ENCODE data around the gene VTI1A. TPM values are rescaled to one million over a fixed set of nuclear protein-coding genes. Genes with fewer than 3 reads are reported as not detected.

The VTI1A gene
- total and polyA plus RNA-seq, 2 of the 4 experiments (the other 2 are of a cell fraction), result 9.7 to 24.9 TPM

DNA sequence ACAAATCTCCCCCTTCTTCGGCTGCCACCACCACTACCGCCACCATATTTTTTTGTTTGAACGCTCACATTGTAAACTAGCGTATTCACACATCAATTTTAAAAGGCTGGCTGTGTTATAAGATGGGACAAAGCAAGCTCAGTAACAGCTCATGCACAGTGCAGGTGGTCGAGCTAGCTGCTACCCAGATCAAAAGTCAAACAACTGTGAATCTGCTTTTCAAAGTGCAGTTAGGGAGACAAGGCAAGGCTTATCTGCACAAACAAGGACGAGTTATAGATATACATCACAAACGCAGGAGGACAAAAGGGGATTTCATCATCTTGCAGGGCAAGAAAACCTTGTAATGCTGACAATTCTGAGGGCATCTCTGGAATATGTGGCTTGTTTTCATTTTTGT lies 231.6 kb downstream of the VTI1A start:
- Histone ChIP-seq H4K91ac (ENCODE audit: insufficient read depth, low read depth, low read length) (no peak overlapping the region), H3K4me1 (ENCODE audit: control insufficient read depth, insufficient read depth, low read length) (peaks cover 4% of the 10 kb centered on the region; the same call in 1 of the 2 replicates), H2AK9ac (replicated peaks; ENCODE audit: low read depth, low read length, poor library complexity) (no peak overlapping the region), H4K5ac (ENCODE audit: low read depth, low read length) (no peak overlapping the region), H3K79me1 (ENCODE audit: low read depth in 1 of 2, low read length in 2 of 2) (no peaks in the 10 kb centered on the region), H3K27me3 (ENCODE audit: control insufficient read depth, insufficient read depth, low read length) (no peaks in the 10 kb centered on the region), H3K56ac (ENCODE audit: extremely low read depth, insufficient read depth, low read length) (no peak overlapping the region), H3K27ac (ENCODE audit: insufficient read depth, low read length) (no peak overlapping the region), H3K4ac (ENCODE audit: low read depth, low read length) (no peak overlapping the region), H2AFZ (replicated peaks; ENCODE audit: low read length, poor library complexity) (no peak overlapping the region), H2BK15ac (ENCODE audit: low read depth, low read length) (no peak overlapping the region), H3K4me3 (ENCODE audit: insufficient read depth, low read depth, low read length) (no peak overlapping the region), H2AK5ac (ENCODE audit: low read depth, low read length) (no peak overlapping the region), H3K14ac (replicated peaks; ENCODE audit: low read depth, low read length) (no peak overlapping the region), H3K9me3 (ENCODE audit: control insufficient read depth, insufficient read depth, low read length) (no peaks in the 10 kb centered on the region), H3K18ac (ENCODE audit: low read depth, low read length) (no peak overlapping the region), H3K9me1 (ENCODE audit: insufficient read depth, low read length) (no peaks in the 10 kb centered on the region), H3K9ac (ENCODE audit: low read depth, low read length) (no peak overlapping the region; the same call in 1 of the 2 replicates), H3K36me3 (ENCODE audit: control insufficient read depth, insufficient read depth, low read length) (peaks cover 2% of the 10 kb centered on the region; the same call in 1 of the 2 replicates), H2BK20ac (ENCODE audit: low read depth, low read length) (no peak overlapping the region), H4K20me1 (ENCODE audit: insufficient read depth, low read length) (no peaks in the 10 kb centered on the region), H3K23ac (ENCODE audit: low read depth, low read length) (no peak overlapping the region), H4K8ac (ENCODE audit: low read depth in 2 of 2, low read length in 2 of 2) (no peak overlapping the region), H2BK120ac (ENCODE audit: low read depth, low read length) (no peak overlapping the region), H3K4me2 (ENCODE audit: low read depth, low read length) (no peak overlapping the region), H2BK5ac (ENCODE audit: low read depth, low read length, poor library complexity, severe bottlenecking) (no peak overlapping the region)
- in situ Hi-C loops (cut with MboI; ENCODE audit: low sequenced_read_pairs) (no loop called here), intact Hi-C loops (cut with micrococcal nuclease) (no loop called here), dilution Hi-C loops (cut with HindIII; ENCODE audit: low sequenced_read_pairs, unreplicated experiment) (no loop called here)
- ChIA-PET POLR2A (ENCODE audit: unreplicated experiment) (no interaction called here), CTCF (interaction anchor here (0.9 kb wide), 1 partner anchor 10 kb away, joined by 3 read pairs; no protein-coding TSS in a partner anchor)
- no TSS peak for BruUV-seq (replicated peaks)
- TF ChIP-seq ELK1 (IDR thresholded peaks at IDR 0.05; ENCODE audit: borderline replicate concordance, low read depth, low read length) (no peak), NFE2L2 (IDR thresholded peaks at IDR 0.05; ENCODE audit: low read depth, low read length) (no peak)
- 70% methylated on average over 4 of the region's 7 CpGs; no CpG with 5 or more reads in 1 of the 2 experiments for WGBS, 2 experiments (ENCODE audit: extremely low coverage in 2 of 2, insufficient read length in 1 of 2)
- DNase-seq (no peak), ATAC-seq (ENCODE audit: low read depth) (no peak)

Data from IMR-90 (cell line).